GM12874 (cell line): ENCODE data around the gene AP1G2.

ENCODE experiments used
- TF ChIP-seq, protein P1 (sequence below): IDR thresholded peaks from 2 replicates; pipeline ENCODE4 v1.5.1; 2011; ENCODE audit warnings: low read depth, mild to moderate bottlenecking, control low read depth, low read length, moderate library complexity; ENCODE audit not compliant: insufficient read depth

AP1G2 gene

GRCh38 chr14:23556700-23557440, 10.7 kb downstream of the AP1G2 start:
- TF ChIP-seq, protein P1, sequence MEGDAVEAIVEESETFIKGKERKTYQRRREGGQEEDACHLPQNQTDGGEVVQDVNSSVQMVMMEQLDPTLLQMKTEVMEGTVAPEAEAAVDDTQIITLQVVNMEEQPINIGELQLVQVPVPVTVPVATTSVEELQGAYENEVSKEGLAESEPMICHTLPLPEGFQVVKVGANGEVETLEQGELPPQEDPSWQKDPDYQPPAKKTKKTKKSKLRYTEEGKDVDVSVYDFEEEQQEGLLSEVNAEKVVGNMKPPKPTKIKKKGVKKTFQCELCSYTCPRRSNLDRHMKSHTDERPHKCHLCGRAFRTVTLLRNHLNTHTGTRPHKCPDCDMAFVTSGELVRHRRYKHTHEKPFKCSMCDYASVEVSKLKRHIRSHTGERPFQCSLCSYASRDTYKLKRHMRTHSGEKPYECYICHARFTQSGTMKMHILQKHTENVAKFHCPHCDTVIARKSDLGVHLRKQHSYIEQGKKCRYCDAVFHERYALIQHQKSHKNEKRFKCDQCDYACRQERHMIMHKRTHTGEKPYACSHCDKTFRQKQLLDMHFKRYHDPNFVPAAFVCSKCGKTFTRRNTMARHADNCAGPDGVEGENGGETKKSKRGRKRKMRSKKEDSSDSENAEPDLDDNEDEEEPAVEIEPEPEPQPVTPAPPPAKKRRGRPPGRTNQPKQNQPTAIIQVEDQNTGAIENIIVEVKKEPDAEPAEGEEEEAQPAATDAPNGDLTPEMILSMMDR, result no peak

DNA sequence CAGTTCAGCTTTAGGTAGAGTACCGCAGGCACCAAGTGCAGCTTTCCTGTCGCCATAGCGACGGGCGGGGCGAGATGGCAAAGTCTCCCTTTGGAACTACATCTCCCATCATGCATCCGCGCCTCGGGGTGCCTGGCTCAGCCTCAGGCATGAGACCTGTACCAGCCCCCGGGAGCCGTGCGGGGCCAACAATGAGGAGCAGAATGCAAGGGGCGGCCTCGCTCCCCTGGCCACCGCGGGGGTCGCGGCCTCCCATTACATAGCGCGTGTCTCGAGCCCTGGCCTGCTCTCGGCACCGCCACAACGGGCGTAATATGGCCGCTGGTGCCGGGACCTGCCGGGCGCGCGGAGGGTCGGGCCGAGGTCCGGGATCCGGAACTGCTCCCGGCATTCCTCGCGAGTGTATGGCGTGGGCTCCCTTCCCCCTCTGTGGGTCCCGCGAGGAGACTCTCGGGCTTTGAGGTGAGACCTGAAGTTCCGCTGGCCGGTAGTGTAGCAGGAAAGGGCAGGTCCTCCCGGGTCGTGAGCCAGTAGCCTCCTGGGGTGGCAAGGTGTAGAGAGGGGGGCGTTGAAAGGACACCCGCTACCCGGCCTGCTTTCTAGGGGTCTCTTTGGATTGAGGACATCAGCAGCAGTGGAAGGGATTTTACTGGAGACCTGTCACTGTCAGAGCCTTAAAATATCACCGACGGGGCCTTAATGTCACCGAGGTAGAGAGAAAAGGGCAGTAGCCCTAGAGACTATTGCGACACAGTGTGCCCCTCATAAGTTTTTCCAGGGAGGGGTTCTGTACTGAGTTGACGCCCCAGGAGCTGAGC, 11.5 kb downstream of the AP1G2 start, which contains the start of gene THTPA:
TSS of gene THTPA (plus strand) at position 390 of the 818 bp plus-strand sequence. CDS start 487 bp downstream, outside the sequence.
- TF ChIP-seq, protein P1, result no peak

GRCh38 chr14:23555533-23555881, 12.1 kb downstream of the AP1G2 start:
- TF ChIP-seq, protein P1, result no peak

DNA sequence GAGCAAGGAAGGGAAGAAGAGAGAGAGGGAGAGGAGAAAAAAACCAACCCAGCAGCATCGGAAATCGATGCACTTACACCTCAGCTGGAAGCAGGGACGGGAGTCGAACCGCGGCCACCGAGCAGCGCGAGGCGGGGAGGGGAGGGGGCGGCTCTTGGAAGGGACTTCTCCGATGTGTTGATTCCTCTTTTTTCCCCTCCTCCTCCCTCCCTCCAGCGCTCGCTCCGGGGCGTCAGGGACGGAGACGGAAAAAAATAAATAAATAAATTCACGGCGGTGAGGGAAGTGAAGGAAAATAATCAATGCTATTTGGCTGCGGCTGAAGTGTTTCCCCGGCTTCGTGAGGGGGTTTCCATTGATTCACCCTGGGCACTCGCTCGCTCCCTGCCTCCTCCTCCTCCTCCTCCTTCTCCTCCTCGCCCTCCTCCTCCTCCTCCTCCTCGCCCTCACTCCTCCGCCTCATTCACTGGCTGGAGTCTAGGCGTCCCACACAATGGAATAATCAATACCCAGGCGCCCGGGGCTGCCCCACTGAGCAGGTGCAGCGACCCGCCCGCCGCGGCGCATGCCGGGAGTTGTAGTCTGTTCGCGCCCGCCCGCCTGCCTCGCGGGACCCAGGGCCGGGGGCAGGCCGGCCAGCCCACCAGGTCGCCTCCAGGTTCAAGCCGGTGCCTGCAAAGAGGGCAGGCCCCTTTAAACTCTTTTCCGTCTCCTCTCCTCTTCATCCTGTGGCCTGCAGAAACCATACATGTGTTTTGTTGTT, 16.1 kb downstream of the AP1G2 start, which contains the start of gene ZFHX2:
TSS of gene ZFHX2 (minus strand) at position 500 of the 763 bp plus-strand sequence. CDS start 16,440 bp downstream, outside the sequence.
- TF ChIP-seq, protein P1, result no peak

DNA sequence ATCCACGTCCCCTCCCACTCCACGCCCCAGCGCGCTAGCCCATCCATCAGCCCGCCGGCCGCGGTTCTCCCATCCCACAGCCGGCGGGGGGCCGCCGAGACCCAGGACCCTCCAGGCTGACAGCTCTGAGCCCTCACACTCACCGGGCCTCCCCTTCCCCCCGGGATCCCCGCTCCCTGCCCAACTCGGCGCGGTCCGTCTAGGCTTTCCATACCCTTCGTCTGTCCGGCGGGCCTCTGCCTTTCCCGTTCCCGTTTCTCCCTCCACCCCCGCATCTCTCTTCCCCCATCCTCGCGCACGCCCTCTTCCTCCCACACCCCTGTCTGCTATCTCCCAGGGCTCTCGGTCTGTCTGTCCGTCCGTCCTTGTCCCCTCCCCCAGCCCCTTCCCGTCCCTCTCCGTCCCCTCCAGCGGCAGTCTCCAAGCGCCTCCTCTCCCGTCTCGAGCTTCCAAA, 16.8 kb downstream of the AP1G2 start:
- TF ChIP-seq, protein P1, result no peak

GRCh38 chr14:23550131-23550811, 17.3 kb downstream of the AP1G2 start:
- TF ChIP-seq, protein P1, result no peak
